Transverse colon (tissue), 4 donors: ENCODE data around the gene CDH13. TPM values are rescaled to one million over a fixed set of nuclear protein-coding genes. Genes with fewer than 3 reads are reported as not detected.

Experiments
- DNase-seq: peaks from one replicate; pipeline ENCODE4 v3.0.0-alpha.2; 2019
- H3K27ac ChIP-seq, 4 donors: fragments of 200-600 bp; sonication (generic); 2 replicates each; pipeline ENCODE4 v1.5.1; 2016 to 2018; ENCODE audit warnings: inconsistent platforms in 4 of 4
- H3K27me3 ChIP-seq: fragments of 200-600 bp; sonication (generic); 2 replicates; pipeline ENCODE4 v1.5.1; 2017; ENCODE audit warnings: inconsistent platforms
- H3K36me3 ChIP-seq, 4 donors: fragments of 200-600 bp; sonication (generic); 2 replicates each; pipeline ENCODE4 v1.5.1; 2017 to 2019; ENCODE audit warnings: inconsistent platforms in 4 of 4
- H3K4me1 ChIP-seq, 4 donors: fragments of 200-600 bp; sonication (generic); 2 replicates each; pipeline ENCODE4 v1.5.1; 2017 to 2020; ENCODE audit warnings: inconsistent platforms in 4 of 4
- H3K4me3 ChIP-seq, 4 donors: fragments of 200-600 bp; sonication (generic); 1 replicate in 1 of 4; 2 replicates in 3 of 4; pipeline versions ENCODE4 v1.5.1 to v1.6.1; 2017 to 2019; ENCODE audit warnings: inconsistent platforms in 4 of 4
- H3K9me3 ChIP-seq, 2 donors: fragments of 200-600 bp; sonication (generic); 2 replicates each; pipeline ENCODE4 v1.5.1; 2017 to 2019; ENCODE audit warnings: inconsistent platforms in 2 of 2
- EP300 ChIP-seq: sonication (generic); formaldehyde crosslinking; IDR thresholded peaks from one replicate; pipeline ENCODE4 v1.6.1; 2017; ENCODE audit warnings: antibody characterized with exemption, low read depth
- POLR2A ChIP-seq: fragments of 450-650 bp; IDR thresholded peaks from one replicate; pipeline ENCODE4 v1.6.1; 2016; ENCODE audit warnings: antibody characterized with exemption, mild to moderate bottlenecking, moderate library complexity
- POLR2AphosphoS5 ChIP-seq, 3 donors: sonication (generic); formaldehyde crosslinking; IDR thresholded peaks; one replicate each; pipeline ENCODE4 v1.6.1; 2016; ENCODE audit warnings: antibody characterized with exemption in 3 of 3
- WGBS, 2 donors: methylation state at CpG; one replicate each; pipeline ENCODE4 v1.1.5; 2018; ENCODE audit warnings: low coverage in 1 of 2; 5-methylcytosine and 5-hydroxymethylcytosine counted together
- in situ Hi-C, 4 donors: fragments of 200-750 bp; cut with MboI; loops; one replicate each; pipeline versions ENCODE4 v1.15.0 to v1.15.1; 2017; ENCODE audit warnings: low sequenced_read_pairs in 3 of 4, low pct_ligation_motif_present in 1 of 4, low pct_unique_long_range_greater_than_20kb in 1 of 4
- intact Hi-C: fragments of 100-400 bp; cut with DNase I; formaldehyde crosslinking; loops from one replicate; pipeline ENCODE4 v1.15.1; 2023; ENCODE audit warnings: low total_unique reads
- total RNA-seq, 4 donors: library from RNA; depleted of rRNA; stranded (reverse); fragments of >200 nt; gene quantifications; one replicate each; pipeline ENCODE4 v1.1.0, GENCODE V29; 2016
- TF ChIP-seq, protein P1 (sequence below), 5 experiments: fragments of 200-600 bp in 3 of 5; fragments of 450-650 bp in 2 of 5; sonication (generic) in 3 of 5; IDR thresholded peaks; 1 replicate in 2 of 5; 2 replicates in 3 of 5; pipeline ENCODE4 v1.5.1; 2016 to 2017; ENCODE audit warnings: antibody characterized with exemption in 5 of 5, inconsistent platforms in 3 of 5, mild to moderate bottlenecking in 2 of 5, moderate library complexity in 1 of 5

The CDH13 gene
- total RNA-seq, 4 donors from 2014 or later = 3.8 to 28.1 (median 5.8) TPM

DNA sequence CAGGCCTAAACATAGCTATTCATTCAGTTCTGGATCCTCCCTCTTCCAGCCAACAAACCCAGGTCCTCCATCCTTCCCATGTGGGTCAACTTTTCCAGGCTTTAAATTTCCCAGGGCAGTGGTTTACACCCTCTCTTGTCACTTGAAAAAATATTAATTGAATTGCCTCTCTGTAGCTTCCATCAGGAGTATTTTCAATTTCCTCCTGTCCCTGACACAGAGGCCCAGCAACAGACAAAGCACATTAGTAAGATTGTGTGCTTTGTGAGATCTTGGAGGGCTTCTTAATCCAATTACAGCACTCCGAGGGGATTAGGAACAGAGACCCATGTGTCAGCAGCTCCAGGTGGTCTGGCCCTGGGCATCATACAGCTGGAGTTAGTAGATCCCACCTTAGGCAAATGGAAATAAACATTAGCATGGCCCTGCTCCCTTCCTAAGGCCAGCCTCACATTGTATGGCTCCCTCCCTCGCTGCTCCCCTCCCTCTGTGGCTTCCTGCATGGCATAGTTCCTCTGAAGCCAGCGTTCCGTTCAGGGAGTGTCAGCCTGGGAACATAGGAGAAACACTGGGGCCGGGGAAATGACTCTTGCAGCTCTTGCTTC lies 1048.3 kb downstream of the CDH13 start:
- intact Hi-C loops = no loop called here

DNA sequence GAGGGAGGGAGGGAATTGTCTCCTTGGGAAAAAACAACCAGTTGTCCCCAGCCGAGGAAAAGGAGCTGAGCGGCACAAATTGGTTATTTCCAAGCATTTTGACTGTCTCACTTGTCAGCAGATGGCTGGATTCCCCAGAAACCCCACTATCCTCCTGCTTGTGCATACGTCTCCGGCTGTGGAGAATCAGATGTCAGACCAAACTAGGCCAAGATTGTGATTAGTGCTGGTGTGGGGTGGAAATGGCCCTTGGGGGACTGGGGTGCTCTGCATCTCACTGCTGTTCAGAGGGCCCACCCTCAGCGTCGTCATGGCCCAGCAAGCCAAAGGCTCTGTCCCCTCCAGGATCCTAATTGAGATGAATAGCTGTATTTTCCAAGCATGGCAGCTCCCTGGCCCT lies 1049.3 kb downstream of the CDH13 start:
- DNase-seq = no peak
- in situ Hi-C loops (no loop called here), intact Hi-C loops (no loop called here)
- H3K4me1 ChIP-seq = no peaks in the 10 kb centered on the region
- TF ChIP-seq POLR2AphosphoS5 (IDR thresholded peaks at IDR 0.05) (no peak), POLR2A (no peak), EP300 (no peak)
- TF ChIP-seq, protein P1, sequence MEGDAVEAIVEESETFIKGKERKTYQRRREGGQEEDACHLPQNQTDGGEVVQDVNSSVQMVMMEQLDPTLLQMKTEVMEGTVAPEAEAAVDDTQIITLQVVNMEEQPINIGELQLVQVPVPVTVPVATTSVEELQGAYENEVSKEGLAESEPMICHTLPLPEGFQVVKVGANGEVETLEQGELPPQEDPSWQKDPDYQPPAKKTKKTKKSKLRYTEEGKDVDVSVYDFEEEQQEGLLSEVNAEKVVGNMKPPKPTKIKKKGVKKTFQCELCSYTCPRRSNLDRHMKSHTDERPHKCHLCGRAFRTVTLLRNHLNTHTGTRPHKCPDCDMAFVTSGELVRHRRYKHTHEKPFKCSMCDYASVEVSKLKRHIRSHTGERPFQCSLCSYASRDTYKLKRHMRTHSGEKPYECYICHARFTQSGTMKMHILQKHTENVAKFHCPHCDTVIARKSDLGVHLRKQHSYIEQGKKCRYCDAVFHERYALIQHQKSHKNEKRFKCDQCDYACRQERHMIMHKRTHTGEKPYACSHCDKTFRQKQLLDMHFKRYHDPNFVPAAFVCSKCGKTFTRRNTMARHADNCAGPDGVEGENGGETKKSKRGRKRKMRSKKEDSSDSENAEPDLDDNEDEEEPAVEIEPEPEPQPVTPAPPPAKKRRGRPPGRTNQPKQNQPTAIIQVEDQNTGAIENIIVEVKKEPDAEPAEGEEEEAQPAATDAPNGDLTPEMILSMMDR (IDR thresholded peaks at IDR 0.05) = no peak
- H3K4me3 ChIP-seq = no peak overlapping the region
- 70 to 72% methylated on average over 3 to 6 of the region's 6 CpGs for WGBS, 2 donors
- no peaks in the 10 kb centered on the region for H3K36me3 ChIP-seq
- no peaks in the 10 kb centered on the region for H3K9me3 ChIP-seq
- no peaks in the 10 kb centered on the region for H3K27me3 ChIP-seq
- no peak overlapping the region for H3K27ac ChIP-seq

More for the DNA sequence above, 1048.3 kb downstream of the CDH13 start:
- DNase-seq = no peak
- Histone ChIP-seq H3K4me1 (no peaks in the 10 kb centered on the region), H3K27ac (no peak overlapping the region), H3K9me3 (no peaks in the 10 kb centered on the region), H3K36me3 (no peaks in the 10 kb centered on the region), H3K4me3 (no peak overlapping the region), H3K27me3 (no peaks in the 10 kb centered on the region)
- TF ChIP-seq POLR2AphosphoS5 (IDR thresholded peaks at IDR 0.05) = no peak
- no peak for TF ChIP-seq EP300
- TF ChIP-seq POLR2A = no peak
- TF ChIP-seq, protein P1 (IDR thresholded peaks at IDR 0.05) = no peak
- in situ Hi-C loops = no loop called here
- 17 to 39% methylated on average over 2 to 5 of the region's 5 CpGs for WGBS, 2 donors

DNA sequence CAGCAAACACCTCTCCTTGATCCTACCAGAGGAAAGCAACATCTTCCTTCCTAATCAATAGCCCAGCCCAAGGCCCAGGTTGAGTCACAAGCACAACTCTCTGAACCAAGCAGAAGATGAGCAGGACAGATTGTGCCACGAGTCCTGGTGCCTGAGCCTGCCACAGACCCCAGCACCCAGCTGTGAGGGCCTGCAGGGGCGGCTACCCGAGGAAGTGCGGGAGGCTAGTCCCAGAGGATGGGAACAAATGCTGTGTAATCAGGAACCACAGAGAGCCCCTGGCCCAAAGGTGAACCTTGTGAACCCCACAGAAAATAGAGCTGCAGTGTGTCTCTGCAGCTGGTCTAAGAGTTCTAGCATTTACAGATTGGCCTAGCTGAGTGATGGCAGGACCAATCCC lies 1054.2 kb downstream of the CDH13 start:
- Histone ChIP-seq H3K4me3 (no peak overlapping the region), H3K9me3 (no peaks in the 10 kb centered on the region), H3K4me1 (no peaks in the 10 kb centered on the region), H3K27ac (no peak overlapping the region), H3K36me3 (no peaks in the 10 kb centered on the region), H3K27me3 (no peaks in the 10 kb centered on the region)
- intact Hi-C loops (no loop called here), in situ Hi-C loops (no loop called here)
- DNase-seq = no peak
- TF ChIP-seq, protein P1 (IDR thresholded peaks at IDR 0.05) = no peak
- TF ChIP-seq POLR2A (no peak), POLR2AphosphoS5 (IDR thresholded peaks at IDR 0.05) (no peak), EP300 (no peak)
- 88% methylated on average over 4 of the region's 4 CpGs; no CpG with 5 or more reads in 1 of the 2 donors for WGBS, 2 donors

DNA sequence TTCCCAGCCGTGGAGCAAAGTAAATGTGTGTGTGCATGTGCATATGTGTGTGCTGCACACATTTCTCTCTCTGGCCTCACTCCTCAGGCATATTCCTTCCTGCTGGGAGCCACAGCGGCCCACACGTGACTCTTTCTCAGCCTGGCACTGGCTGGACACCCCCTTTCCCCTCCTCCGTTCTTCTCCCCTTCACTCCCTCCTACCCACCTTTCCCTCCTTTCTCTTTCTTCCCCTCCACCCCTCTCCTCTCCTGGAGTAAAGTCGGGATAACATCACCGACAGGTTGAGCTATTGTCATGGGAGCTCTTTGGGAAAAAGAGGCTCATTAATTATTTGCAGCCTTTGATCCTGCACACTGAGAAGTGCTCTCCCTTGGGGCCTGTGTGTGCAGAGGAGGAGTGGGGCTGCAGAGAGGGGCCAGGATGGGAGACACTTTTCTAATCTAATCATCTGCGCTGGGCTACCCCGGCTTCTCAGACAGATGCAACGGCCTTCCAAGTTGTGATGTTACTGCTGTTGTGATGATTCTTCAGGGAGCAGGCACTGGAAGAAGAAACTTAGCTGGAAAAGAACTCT lies 1054.7 kb downstream of the CDH13 start:
- 43 to 69% methylated on average over 4 to 9 of the region's 9 CpGs for WGBS, 2 donors
- DNase-seq = no peak
- Histone ChIP-seq H3K9me3 (no peaks in the 10 kb centered on the region), H3K4me1 (no peaks in the 10 kb centered on the region), H3K36me3 (no peaks in the 10 kb centered on the region), H3K4me3 (no peak overlapping the region), H3K27me3 (no peaks in the 10 kb centered on the region), H3K27ac (no peak overlapping the region)
- intact Hi-C loops (no loop called here), in situ Hi-C loops (no loop called here)
- TF ChIP-seq POLR2AphosphoS5 (IDR thresholded peaks at IDR 0.05) (no peak), EP300 (no peak), POLR2A (no peak)
- TF ChIP-seq, protein P1 (IDR thresholded peaks at IDR 0.05) = no peak
